HepG2 (cell line): ENCODE results near the gene FOXD3. TPM values are rescaled to one million over a fixed set of nuclear protein-coding genes. Genes with fewer than 3 reads are reported as not detected.

ENCODE experiments used
- CBX2 ChIP-seq, 2 experiments: fragments of 200-600 bp in 1 of 2; sonication (generic); formaldehyde crosslinking in 1 of 2; IDR thresholded peaks; 2 replicates each; pipeline versions ENCODE4 v1.7.0 to v1.8.1; 2018 to 2022; ENCODE audit warnings: low read depth in 2 of 2, low read length in 1 of 2, mild to moderate bottlenecking in 1 of 2, missing genetic modification reagents in 1 of 2
- KDM5B ChIP-seq: sonication (generic); formaldehyde crosslinking; IDR thresholded peaks from 2 replicates; pipeline ENCODE4 v1.4.0; 2020; ENCODE audit warnings: missing genetic modification reagents, mild to moderate bottlenecking, borderline replicate concordance
- SOX6 ChIP-seq, 2 experiments: fragments of 450-650 bp in 1 of 2; sonication (generic) in 1 of 2; formaldehyde crosslinking in 1 of 2; IDR thresholded peaks; 2 replicates each; pipeline versions ENCODE4 v1.4.0 to v1.6.1; 2017 to 2020; ENCODE audit warnings: antibody characterized with exemption in 1 of 2, mild to moderate bottlenecking in 1 of 2, missing genetic modification reagents in 1 of 2
- ZNF17 ChIP-seq: sonication (generic); formaldehyde crosslinking; IDR thresholded peaks from 2 replicates; pipeline ENCODE4 v1.5.0; 2020; ENCODE audit warnings: mild to moderate bottlenecking, missing genetic modification reagents
- ZNF20 ChIP-seq: sonication (generic); formaldehyde crosslinking; IDR thresholded peaks from 2 replicates; pipeline ENCODE4 v1.4.0; 2020; ENCODE audit warnings: mild to moderate bottlenecking, moderate library complexity, missing genetic modification reagents
- ZNF264 ChIP-seq: sonication (generic); formaldehyde crosslinking; IDR thresholded peaks from 2 replicates; pipeline ENCODE4 v1.4.0; 2020; ENCODE audit warnings: missing genetic modification reagents
- ZNF282 ChIP-seq: fragments of 450-650 bp; IDR thresholded peaks from 2 replicates; pipeline ENCODE4 v1.6.1; 2018; ENCODE audit not compliant: partially characterized antibody
- ZNF552 ChIP-seq: sonication (generic); formaldehyde crosslinking; IDR thresholded peaks from 2 replicates; pipeline ENCODE4 v1.9.0; 2022; ENCODE audit warnings: missing genetic modification reagents, mild to moderate bottlenecking, borderline replicate concordance
- ZNF557 ChIP-seq: sonication (generic); formaldehyde crosslinking; IDR thresholded peaks from 2 replicates; pipeline ENCODE4 v1.4.0; 2020; ENCODE audit warnings: missing genetic modification reagents
- polyA plus RNA-seq, 8 experiments: library from polyadenylated mRNA; depleted of rRNA in 3 of 8; stranded (reverse) in 7 of 8; unstranded in 1 of 8; fragments of >200 nt; fragmentation: Illumina TruSeq in 4 of 8; extraction: Trizol in 4 of 8; gene quantifications; 2 replicates each; pipeline versions ENCODE4 v1.2.1 to v1.2.3, GENCODE V29; 2011 to 2016; ENCODE audit warnings: low read depth in 4 of 8, missing spikeins in 1 of 8, mixed read lengths in 1 of 8; ENCODE audit not compliant: insufficient read depth in 1 of 8
- total RNA-seq, 5 experiments: library from RNA; depleted of rRNA; stranded (reverse); fragments of >200 nt; fragmentation: Illumina TruSeq; extraction: Trizol; gene quantifications; 2 replicates each; pipeline ENCODE4 v1.2.3, GENCODE V29; 2016; ENCODE audit warnings: low read depth in 1 of 5
- TF ChIP-seq, protein P1 (sequence below): sonication (generic); formaldehyde crosslinking; IDR thresholded peaks from 2 replicates; pipeline ENCODE4 v1.4.0; 2020; ENCODE audit warnings: missing genetic modification reagents, borderline replicate concordance
- TF ChIP-seq, protein P2 (sequence below): IDR thresholded peaks from 2 replicates; pipeline ENCODE4 v1.6.1; 2016; ENCODE audit warnings: missing compliant biosample characterization, missing genetic modification reagents, borderline replicate concordance
- TF ChIP-seq, protein P3 (sequence below): sonication (generic); formaldehyde crosslinking; IDR thresholded peaks from 2 replicates; pipeline ENCODE4 v1.8.0; 2023; ENCODE audit warnings: mild to moderate bottlenecking, missing genetic modification reagents
- TF ChIP-seq, protein P4 (sequence below): sonication (generic); formaldehyde crosslinking; IDR thresholded peaks from 2 replicates; pipeline ENCODE4 v1.5.1; 2020; ENCODE audit warnings: mild to moderate bottlenecking, moderate library complexity, missing genetic modification reagents
- TF ChIP-seq, protein P5 (sequence below): sonication (generic); formaldehyde crosslinking; IDR thresholded peaks from 2 replicates; pipeline ENCODE4 v1.5.0; 2020; ENCODE audit warnings: mild to moderate bottlenecking, missing genetic modification reagents
- TF ChIP-seq, protein P6 (sequence below): IDR thresholded peaks from 2 replicates; pipeline ENCODE4 v1.6.1; 2016; ENCODE audit warnings: low read depth

Gene FOXD3
- total and polyA plus RNA-seq, 2 of the 13 experiments (the other 11 are each of a cell fraction or from before 2014, with no cell fraction given): not detected

DNA sequence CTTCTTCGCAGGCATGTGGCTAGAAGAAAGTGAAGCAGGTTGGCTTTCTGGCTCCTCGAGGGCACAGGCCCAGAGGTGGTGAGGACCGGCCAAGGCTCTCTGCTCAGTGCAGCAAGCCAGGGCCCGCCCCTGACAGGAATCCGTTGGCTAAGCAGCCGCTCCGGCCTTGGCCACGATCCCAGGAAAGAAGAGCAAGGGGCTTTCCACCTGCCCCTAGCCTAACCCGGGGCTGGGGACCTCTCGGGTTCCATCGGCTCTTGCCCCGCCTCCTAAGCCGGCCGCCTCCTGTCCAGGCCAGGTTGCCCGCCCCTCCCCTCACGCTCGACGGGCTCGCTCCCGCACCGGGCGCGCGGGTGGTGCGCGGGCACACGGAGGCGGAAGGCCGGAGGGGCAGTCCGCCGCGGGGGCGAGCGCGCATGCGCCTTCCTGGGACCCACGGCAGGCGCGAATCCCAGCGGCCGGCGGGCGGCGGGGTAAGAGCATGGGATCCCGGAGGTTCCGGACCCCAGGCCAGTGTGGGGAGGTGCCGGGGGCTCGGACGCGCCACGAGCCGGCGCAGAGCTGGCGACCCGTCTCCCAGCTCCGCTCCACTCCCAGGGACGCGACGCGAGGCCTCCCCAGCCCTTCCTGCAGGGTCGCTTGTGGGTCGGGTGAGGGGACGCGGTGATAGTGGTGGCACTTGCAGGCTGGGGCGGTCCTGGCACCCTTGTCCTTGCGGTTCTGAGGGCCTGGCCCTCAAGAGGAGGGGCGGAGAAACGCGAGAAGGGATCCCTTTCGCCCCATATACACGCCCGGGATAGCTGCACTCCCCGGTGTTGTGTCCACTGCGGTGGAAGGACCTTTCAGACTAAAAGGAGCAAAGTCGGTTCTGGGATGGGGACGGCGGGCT is 45.1 kb downstream of the FOXD3 start, which contains the start of gene ALG6 (continued):
- TF ChIP-seq, protein P1, sequence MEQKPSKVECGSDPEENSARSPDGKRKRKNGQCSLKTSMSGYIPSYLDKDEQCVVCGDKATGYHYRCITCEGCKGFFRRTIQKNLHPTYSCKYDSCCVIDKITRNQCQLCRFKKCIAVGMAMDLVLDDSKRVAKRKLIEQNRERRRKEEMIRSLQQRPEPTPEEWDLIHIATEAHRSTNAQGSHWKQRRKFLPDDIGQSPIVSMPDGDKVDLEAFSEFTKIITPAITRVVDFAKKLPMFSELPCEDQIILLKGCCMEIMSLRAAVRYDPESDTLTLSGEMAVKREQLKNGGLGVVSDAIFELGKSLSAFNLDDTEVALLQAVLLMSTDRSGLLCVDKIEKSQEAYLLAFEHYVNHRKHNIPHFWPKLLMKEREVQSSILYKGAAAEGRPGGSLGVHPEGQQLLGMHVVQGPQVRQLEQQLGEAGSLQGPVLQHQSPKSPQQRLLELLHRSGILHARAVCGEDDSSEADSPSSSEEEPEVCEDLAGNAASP: peak; percentile 53; the same call in 1 of the 2 replicates
- TF ChIP-seq, protein P2, sequence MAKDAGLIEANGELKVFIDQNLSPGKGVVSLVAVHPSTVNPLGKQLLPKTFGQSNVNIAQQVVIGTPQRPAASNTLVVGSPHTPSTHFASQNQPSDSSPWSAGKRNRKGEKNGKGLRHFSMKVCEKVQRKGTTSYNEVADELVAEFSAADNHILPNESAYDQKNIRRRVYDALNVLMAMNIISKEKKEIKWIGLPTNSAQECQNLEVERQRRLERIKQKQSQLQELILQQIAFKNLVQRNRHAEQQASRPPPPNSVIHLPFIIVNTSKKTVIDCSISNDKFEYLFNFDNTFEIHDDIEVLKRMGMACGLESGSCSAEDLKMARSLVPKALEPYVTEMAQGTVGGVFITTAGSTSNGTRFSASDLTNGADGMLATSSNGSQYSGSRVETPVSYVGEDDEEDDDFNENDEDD (CRISPR knock-in tag): peak; percentile 72; the same call in 1 of the 2 replicates
- no peak for TF ChIP-seq CBX2 (IDR thresholded peaks at IDR 0.05; ENCODE audit: low read depth, low read length)
- no peak for TF ChIP-seq CBX2 (CRISPR knock-in tag; IDR thresholded peaks at IDR 0.05; ENCODE audit: low read depth)
- TF ChIP-seq, protein P3, sequence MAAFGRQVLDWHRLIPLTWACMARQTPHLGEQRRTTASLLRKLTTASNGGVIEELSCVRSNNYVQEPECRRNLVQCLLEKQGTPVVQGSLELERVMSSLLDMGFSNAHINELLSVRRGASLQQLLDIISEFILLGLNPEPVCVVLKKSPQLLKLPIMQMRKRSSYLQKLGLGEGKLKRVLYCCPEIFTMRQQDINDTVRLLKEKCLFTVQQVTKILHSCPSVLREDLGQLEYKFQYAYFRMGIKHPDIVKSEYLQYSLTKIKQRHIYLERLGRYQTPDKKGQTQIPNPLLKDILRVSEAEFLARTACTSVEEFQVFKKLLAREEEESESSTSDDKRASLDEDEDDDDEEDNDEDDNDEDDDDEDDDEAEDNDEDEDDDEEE: peak; percentile 87; the same call in 1 of the 2 replicates
- TF ChIP-seq, protein P4, sequence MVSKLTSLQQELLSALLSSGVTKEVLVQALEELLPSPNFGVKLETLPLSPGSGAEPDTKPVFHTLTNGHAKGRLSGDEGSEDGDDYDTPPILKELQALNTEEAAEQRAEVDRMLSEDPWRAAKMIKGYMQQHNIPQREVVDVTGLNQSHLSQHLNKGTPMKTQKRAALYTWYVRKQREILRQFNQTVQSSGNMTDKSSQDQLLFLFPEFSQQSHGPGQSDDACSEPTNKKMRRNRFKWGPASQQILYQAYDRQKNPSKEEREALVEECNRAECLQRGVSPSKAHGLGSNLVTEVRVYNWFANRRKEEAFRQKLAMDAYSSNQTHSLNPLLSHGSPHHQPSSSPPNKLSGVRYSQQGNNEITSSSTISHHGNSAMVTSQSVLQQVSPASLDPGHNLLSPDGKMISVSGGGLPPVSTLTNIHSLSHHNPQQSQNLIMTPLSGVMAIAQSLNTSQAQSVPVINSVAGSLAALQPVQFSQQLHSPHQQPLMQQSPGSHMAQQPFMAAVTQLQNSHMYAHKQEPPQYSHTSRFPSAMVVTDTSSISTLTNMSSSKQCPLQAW: peak; percentile 28; the same call in 1 of the 2 replicates
- no peak for TF ChIP-seq SOX6 (IDR thresholded peaks at IDR 0.05)
- peak; percentile 54 for TF ChIP-seq SOX6 (CRISPR knock-in tag; IDR thresholded peaks at IDR 0.05)
- peak; percentile 67; the same call in 1 of the 2 replicates for TF ChIP-seq KDM5B (CRISPR knock-in tag)
- peak; percentile 49; the same call in 1 of the 2 replicates for TF ChIP-seq ZNF264
- TF ChIP-seq, protein P5, sequence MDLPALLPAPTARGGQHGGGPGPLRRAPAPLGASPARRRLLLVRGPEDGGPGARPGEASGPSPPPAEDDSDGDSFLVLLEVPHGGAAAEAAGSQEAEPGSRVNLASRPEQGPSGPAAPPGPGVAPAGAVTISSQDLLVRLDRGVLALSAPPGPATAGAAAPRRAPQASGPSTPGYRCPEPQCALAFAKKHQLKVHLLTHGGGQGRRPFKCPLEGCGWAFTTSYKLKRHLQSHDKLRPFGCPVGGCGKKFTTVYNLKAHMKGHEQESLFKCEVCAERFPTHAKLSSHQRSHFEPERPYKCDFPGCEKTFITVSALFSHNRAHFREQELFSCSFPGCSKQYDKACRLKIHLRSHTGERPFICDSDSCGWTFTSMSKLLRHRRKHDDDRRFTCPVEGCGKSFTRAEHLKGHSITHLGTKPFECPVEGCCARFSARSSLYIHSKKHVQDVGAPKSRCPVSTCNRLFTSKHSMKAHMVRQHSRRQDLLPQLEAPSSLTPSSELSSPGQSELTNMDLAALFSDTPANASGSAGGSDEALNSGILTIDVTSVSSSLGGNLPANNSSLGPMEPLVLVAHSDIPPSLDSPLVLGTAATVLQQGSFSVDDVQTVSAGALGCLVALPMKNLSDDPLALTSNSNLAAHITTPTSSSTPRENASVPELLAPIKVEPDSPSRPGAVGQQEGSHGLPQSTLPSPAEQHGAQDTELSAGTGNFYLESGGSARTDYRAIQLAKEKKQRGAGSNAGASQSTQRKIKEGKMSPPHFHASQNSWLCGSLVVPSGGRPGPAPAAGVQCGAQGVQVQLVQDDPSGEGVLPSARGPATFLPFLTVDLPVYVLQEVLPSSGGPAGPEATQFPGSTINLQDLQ (CRISPR knock-in tag): no peak
- peak; percentile 54 for TF ChIP-seq ZNF552 (CRISPR knock-in tag)
- TF ChIP-seq ZNF557 (CRISPR knock-in tag): no peak
- no peak for TF ChIP-seq ZNF20 (CRISPR knock-in tag)
- TF ChIP-seq, protein P6, sequence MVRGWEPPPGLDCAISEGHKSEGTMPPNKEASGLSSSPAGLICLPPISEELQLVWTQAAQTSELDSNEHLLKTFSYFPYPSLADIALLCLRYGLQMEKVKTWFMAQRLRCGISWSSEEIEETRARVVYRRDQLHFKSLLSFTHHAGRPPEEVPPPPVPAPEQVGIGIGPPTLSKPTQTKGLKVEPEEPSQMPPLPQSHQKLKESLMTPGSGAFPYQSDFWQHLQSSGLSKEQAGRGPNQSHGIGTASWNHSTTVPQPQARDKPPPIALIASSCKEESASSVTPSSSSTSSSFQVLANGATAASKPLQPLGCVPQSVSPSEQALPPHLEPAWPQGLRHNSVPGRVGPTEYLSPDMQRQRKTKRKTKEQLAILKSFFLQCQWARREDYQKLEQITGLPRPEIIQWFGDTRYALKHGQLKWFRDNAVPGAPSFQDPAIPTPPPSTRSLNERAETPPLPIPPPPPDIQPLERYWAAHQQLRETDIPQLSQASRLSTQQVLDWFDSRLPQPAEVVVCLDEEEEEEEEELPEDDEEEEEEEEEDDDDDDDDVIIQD (CRISPR knock-in tag): no peak
- TF ChIP-seq ZNF17 (CRISPR knock-in tag): no peak
- no peak for TF ChIP-seq ZNF282
